HepG2 (cell line): ENCODE data around the gene MBD5. TPM values are rescaled to one million over a fixed set of nuclear protein-coding genes. Genes with fewer than 3 reads are reported as not detected.

Source experiments
- BRD4 ChIP-seq: sonication (generic); formaldehyde crosslinking; IDR thresholded peaks from 2 replicates; pipeline ENCODE4 v1.4.0; 2020; ENCODE audit warnings: missing genetic modification reagents
- CCAR2 ChIP-seq: fragments of 200-400 bp; formaldehyde crosslinking; optimal IDR thresholded peaks from 2 replicates; pipeline ENCODE3; 2018; ENCODE audit warnings: low read depth, mild to moderate bottlenecking, low read length, moderate library complexity
- CREB1 ChIP-seq, 2 experiments: fragments of 450-650 bp in 1 of 2; IDR thresholded peaks; 2 replicates each; pipeline ENCODE4 v1.6.1; 2016 to 2017; ENCODE audit warnings: control low read depth in 1 of 2, mild to moderate bottlenecking in 1 of 2, missing compliant biosample characterization in 1 of 2, missing genetic modification characterization in 1 of 2
- E2F5 ChIP-seq: sonication (generic); formaldehyde crosslinking; conservative IDR thresholded peaks from 2 replicates; pipeline ENCODE4 v1.4.0; 2020; ENCODE audit warnings: missing genetic modification reagents
- ETV6 ChIP-seq: sonication (generic); formaldehyde crosslinking; conservative IDR thresholded peaks from 2 replicates; pipeline ENCODE4 v1.4.0; 2020; ENCODE audit warnings: missing genetic modification reagents
- GTF2F1 ChIP-seq: fragments of 150-350 bp; IDR thresholded peaks from 2 replicates; pipeline ENCODE4 v1.6.1; 2014; ENCODE audit warnings: low read length
- KDM1A ChIP-seq: IDR thresholded peaks from 2 replicates; pipeline ENCODE4 v1.6.1; 2016; ENCODE audit warnings: missing compliant biosample characterization
- KDM4B ChIP-seq: sonication (generic); formaldehyde crosslinking; IDR thresholded peaks from 2 replicates; pipeline ENCODE4 v1.4.0; 2020; ENCODE audit warnings: missing genetic modification reagents
- RBFOX2 ChIP-seq: fragments of 200-400 bp; formaldehyde crosslinking; IDR thresholded peaks from 2 replicates; pipeline ENCODE4 v1.6.1; 2017; ENCODE audit warnings: low read depth, mild to moderate bottlenecking, low read length
- SMAD3 ChIP-seq: sonication (generic); formaldehyde crosslinking; IDR thresholded peaks from 2 replicates; pipeline ENCODE4 v1.4.0; 2020; ENCODE audit warnings: missing genetic modification reagents
- SNAPC2 ChIP-seq: sonication (generic); formaldehyde crosslinking; IDR thresholded peaks from 2 replicates; pipeline ENCODE4 v1.8.1; 2022; ENCODE audit warnings: mild to moderate bottlenecking, missing genetic modification reagents
- STAG1 ChIP-seq: sonication (generic); formaldehyde crosslinking; IDR thresholded peaks from 2 replicates; pipeline ENCODE4 v1.4.0; 2020; ENCODE audit warnings: missing genetic modification reagents
- TIGD3 ChIP-seq: sonication (generic); formaldehyde crosslinking; IDR thresholded peaks from 2 replicates; pipeline ENCODE4 v1.5.1; 2020; ENCODE audit warnings: mild to moderate bottlenecking, missing genetic modification reagents, borderline replicate concordance
- ZNF101 ChIP-seq: sonication (generic); formaldehyde crosslinking; IDR thresholded peaks from 2 replicates; pipeline ENCODE4 v1.4.0; 2020; ENCODE audit warnings: mild to moderate bottlenecking, low read depth, missing genetic modification reagents, borderline replicate concordance
- ZNF136 ChIP-seq: sonication (generic); formaldehyde crosslinking; IDR thresholded peaks from 2 replicates; pipeline ENCODE4 v1.8.1; 2022; ENCODE audit warnings: low read depth, mild to moderate bottlenecking, moderate library complexity, missing genetic modification reagents
- ZNF44 ChIP-seq: sonication (generic); formaldehyde crosslinking; IDR thresholded peaks from 2 replicates; pipeline ENCODE4 v1.5.1; 2020; ENCODE audit warnings: mild to moderate bottlenecking, missing genetic modification reagents
- ZNF543 ChIP-seq: sonication (generic); formaldehyde crosslinking; IDR thresholded peaks from 2 replicates; pipeline ENCODE4 v1.4.0; 2020; ENCODE audit warnings: mild to moderate bottlenecking, missing genetic modification reagents
- ZNF704 ChIP-seq: sonication (generic); formaldehyde crosslinking; IDR thresholded peaks from 2 replicates; pipeline ENCODE4 v1.8.1; 2023; ENCODE audit warnings: mild to moderate bottlenecking, inconsistent platforms, moderate library complexity, missing genetic modification reagents, borderline replicate concordance
- ZNF710 ChIP-seq: sonication (generic); formaldehyde crosslinking; IDR thresholded peaks from 2 replicates; pipeline ENCODE4 v1.5.0; 2020; ENCODE audit warnings: mild to moderate bottlenecking, missing genetic modification reagents, borderline replicate concordance
- polyA plus RNA-seq, 8 experiments: library from polyadenylated mRNA; depleted of rRNA in 3 of 8; stranded (reverse) in 7 of 8; unstranded in 1 of 8; fragments of >200 nt; fragmentation: Illumina TruSeq in 4 of 8; extraction: Trizol in 4 of 8; gene quantifications; 2 replicates each; pipeline versions ENCODE4 v1.2.1 to v1.2.3, GENCODE V29; 2011 to 2016; ENCODE audit warnings: low read depth in 4 of 8, missing spikeins in 1 of 8, mixed read lengths in 1 of 8; ENCODE audit not compliant: insufficient read depth in 1 of 8
- total RNA-seq, 5 experiments: library from RNA; depleted of rRNA; stranded (reverse); fragments of >200 nt; fragmentation: Illumina TruSeq; extraction: Trizol; gene quantifications; 2 replicates each; pipeline ENCODE4 v1.2.3, GENCODE V29; 2016; ENCODE audit warnings: low read depth in 1 of 5

MBD5 gene
- total and polyA plus RNA-seq, 2 of the 13 experiments (the other 11 are each of a cell fraction or from before 2014, with no cell fraction given): 13.5 to 26.4 TPM

GRCh38 chr2:148509288-148509902 is 488.5 kb downstream of the MBD5 start (continued):
- TF ChIP-seq ZNF704 (CRISPR knock-in tag) (peak; percentile 66; the same call in 1 of the 2 replicates), ZNF101 (no peak), GTF2F1 (no peak), STAG1 (CRISPR knock-in tag) (peak; percentile 98), ETV6 (CRISPR knock-in tag) (peak; percentile 87; the same call in 1 of the 2 replicates), ZNF710 (CRISPR knock-in tag) (0 out of 2 replicates have a peak, but pooled peaks have one; percentile 38), CCAR2 (no peak), KDM1A (no peak), CREB1 (IDR thresholded peaks at IDR 0.05) (0 out of 2 replicates have a peak, but pooled peaks have one; percentile 51), CREB1 (CRISPR knock-in tag; IDR thresholded peaks at IDR 0.05) (peak; percentile 56), ZNF543 (CRISPR knock-in tag) (peak; percentile 75; the same call in 1 of the 2 replicates), ZNF136 (CRISPR knock-in tag) (no peak), ZNF44 (no peak; the same call in 1 of the 2 replicates), BRD4 (CRISPR knock-in tag) (0 out of 2 replicates have a peak, but pooled peaks have one; percentile 49), TIGD3 (CRISPR knock-in tag) (no peak), SMAD3 (CRISPR knock-in tag) (no peak; the same call in 1 of the 2 replicates), SNAPC2 (CRISPR knock-in tag) (peak; percentile 53; the same call in 1 of the 2 replicates), KDM4B (peak; percentile 56; the same call in 1 of the 2 replicates), E2F5 (no peak), RBFOX2 (no peak)
